Measurements from ENCODE around the gene PATL2.

Gene PATL2

DNA sequence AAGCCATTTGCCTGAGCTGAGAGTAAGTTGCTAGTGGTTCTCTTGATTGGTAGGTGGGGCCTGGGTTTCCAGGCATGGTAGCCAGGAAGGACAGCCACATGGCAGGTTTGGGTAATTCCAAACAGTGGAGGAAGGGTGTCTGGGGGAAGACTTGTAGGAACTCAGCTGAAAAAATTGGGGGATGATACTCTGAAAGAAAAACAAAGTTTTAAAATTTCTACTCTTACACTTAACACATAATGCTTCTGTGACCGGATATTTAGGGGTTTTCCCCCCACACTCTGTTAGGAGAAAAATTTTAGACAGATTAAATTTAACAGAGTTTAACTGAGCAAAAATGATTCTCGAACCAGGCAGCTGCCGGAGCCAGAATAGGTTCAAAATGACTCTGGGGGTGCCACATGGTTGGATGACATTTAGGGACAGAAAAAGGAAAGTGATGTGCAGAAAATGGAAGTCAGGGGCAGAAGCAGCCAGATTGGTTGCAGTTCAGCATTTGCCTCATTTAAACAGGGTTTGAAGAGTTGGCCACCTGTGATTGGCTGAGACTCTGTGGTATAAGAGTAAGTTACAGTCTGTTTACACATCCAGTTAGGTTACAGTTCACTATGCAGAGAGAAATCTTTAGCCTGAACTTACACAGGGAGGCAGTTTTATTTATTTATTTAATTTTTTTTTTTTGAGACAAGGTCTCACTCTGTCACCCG lies 8.3 kb upstream of the PATL2 start:
- H3K27ac ChIP-seq: no peak overlapping the region
- H3K36me3 ChIP-seq: peaks cover 23% of the 10 kb centered on the region
- TF ChIP-seq, protein P1, sequence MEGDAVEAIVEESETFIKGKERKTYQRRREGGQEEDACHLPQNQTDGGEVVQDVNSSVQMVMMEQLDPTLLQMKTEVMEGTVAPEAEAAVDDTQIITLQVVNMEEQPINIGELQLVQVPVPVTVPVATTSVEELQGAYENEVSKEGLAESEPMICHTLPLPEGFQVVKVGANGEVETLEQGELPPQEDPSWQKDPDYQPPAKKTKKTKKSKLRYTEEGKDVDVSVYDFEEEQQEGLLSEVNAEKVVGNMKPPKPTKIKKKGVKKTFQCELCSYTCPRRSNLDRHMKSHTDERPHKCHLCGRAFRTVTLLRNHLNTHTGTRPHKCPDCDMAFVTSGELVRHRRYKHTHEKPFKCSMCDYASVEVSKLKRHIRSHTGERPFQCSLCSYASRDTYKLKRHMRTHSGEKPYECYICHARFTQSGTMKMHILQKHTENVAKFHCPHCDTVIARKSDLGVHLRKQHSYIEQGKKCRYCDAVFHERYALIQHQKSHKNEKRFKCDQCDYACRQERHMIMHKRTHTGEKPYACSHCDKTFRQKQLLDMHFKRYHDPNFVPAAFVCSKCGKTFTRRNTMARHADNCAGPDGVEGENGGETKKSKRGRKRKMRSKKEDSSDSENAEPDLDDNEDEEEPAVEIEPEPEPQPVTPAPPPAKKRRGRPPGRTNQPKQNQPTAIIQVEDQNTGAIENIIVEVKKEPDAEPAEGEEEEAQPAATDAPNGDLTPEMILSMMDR (IDR thresholded peaks at IDR 0.05; ENCODE audit: low read depth, low read length): no peak
- H3K9me3 ChIP-seq (ENCODE audit: severe bottlenecking): no peaks in the 10 kb centered on the region
- H3K4me3 ChIP-seq (ENCODE audit: low read depth, low read length): no peak overlapping the region
- no peaks in the 10 kb centered on the region for H3K27me3 ChIP-seq (ENCODE audit: insufficient read depth, low read depth, severe bottlenecking)
- DNase-seq: no peak

DNA sequence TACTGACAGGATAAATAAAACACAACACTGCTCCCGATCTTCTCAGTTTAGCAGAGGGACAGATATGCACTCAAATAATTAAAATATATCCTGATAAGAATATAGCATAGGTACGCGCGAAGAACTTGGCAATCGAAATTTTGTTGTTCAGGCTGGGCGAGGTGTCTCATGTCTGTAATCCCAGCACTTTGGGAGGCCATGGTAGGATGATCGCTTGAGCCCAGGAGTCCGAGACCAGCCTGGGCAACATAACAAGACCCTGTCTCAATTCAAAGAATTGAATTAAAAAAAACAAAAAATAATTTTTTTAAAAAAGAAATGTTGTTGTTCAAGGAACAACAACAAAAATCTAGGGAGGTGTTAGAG lies 7.8 kb upstream of the PATL2 start:
- H3K36me3 ChIP-seq: peaks cover 23% of the 10 kb centered on the region
- TF ChIP-seq, protein P1 (IDR thresholded peaks at IDR 0.05; ENCODE audit: low read depth, low read length): no peak
- no peaks in the 10 kb centered on the region for H3K27me3 ChIP-seq (ENCODE audit: insufficient read depth, low read depth, severe bottlenecking)
- no peak overlapping the region for H3K27ac ChIP-seq
- H3K9me3 ChIP-seq (ENCODE audit: severe bottlenecking): no peaks in the 10 kb centered on the region
- DNase-seq: no peak
- H3K4me3 ChIP-seq (ENCODE audit: low read depth, low read length): no peak overlapping the region

DNA sequence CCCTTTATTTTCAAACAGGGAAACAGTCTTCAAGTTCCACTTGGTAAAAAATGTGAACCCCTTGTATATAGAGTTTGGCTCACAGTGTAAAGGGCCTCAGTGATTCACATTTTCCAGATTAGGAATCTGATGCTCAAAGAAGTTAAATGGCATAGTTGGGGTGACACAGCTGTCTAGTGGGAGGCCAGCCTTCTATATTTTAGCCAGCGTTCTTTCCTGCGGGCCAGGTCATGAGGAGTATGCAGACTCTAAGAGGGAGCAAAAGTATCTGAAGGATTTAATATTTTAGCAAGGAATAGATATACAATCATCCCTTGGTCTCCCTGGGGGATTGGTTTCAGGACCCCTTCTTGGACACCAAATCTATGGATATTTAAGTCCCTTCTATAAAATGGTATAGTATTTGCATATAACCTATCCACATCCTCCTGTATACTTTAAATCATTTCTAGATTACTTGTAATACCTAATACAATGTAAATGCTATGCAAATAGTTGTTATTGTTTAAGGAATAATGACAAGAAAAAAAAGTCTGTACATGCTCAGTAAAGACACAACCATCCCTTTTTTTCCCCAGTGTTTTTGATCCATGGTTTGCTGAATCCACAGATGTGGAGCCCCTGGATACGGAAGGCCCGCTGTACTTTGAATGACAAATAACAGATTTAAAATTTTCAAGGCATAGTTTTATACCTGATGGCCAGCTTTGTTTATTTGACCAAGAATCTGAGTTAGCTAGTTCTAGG lies 7.2 kb upstream of the PATL2 start:
- Histone ChIP-seq H3K27ac (no peak overlapping the region), H3K36me3 (peaks cover 23% of the 10 kb centered on the region), H3K27me3 (ENCODE audit: insufficient read depth, low read depth, severe bottlenecking) (no peaks in the 10 kb centered on the region), H3K9me3 (ENCODE audit: severe bottlenecking) (no peaks in the 10 kb centered on the region), H3K4me3 (ENCODE audit: low read depth, low read length) (no peak overlapping the region)
- no peak for DNase-seq
- TF ChIP-seq, protein P1 (IDR thresholded peaks at IDR 0.05; ENCODE audit: low read depth, low read length): no peak

DNA sequence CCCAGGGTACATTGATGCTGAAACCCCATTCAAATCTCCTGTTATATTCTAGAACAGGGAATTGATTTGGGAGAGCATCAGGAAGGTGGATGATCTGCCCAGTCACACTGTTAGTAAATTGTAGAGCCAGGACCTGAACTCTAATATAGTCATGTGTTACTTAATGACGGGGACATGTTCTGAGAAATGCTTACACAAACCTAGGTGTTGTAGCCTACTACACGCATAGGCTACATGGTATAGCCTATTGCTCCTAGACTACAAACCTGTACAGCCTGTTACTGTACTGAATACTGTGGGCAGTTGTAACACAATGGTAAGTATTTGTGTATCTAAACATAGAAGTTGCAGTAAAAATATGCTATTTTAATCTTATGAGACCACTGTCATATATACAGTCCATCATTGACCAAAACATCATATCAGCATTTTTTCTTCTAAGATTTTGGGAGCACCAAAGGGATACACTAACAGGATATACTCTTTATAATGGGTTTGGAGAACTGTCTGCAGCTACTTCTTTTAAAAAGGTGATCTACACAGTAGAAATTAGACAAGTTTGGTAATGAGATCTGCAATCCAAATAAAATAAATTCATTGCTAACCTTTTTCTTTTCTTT lies 6.0 kb upstream of the PATL2 start:
- H3K36me3 ChIP-seq: peaks cover 23% of the 10 kb centered on the region

DNA sequence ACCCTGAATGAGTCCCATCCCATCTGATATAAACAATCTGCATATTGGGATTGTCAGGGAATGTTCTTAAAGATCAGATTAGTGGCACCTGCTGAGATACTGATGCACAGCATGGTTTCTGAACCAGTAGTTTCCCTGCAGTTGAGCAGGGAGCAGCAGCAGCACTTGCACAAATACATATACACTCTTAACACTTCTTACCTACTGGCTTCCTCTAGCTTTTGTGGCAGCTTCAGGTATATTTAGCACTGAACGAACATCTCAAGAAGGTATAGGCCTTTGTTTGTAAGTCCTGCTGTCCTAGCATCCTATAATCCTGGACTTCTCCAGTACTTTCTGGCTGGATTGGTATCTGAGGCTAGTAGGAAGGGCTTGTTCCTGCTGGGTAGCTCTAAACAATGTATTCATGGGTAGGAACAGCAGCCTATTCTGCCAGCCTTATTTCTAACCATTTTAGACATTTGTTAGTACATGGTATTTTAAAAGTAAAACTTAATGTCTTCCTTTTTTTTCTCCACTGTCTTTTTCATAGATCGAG lies 4.7 kb upstream of the PATL2 start:
- Histone ChIP-seq H3K9me3 (ENCODE audit: severe bottlenecking) (no peaks in the 10 kb centered on the region), H3K27ac (no peak overlapping the region), H3K36me3 (peaks cover 23% of the 10 kb centered on the region), H3K4me3 (ENCODE audit: low read depth, low read length) (no peak overlapping the region), H3K27me3 (ENCODE audit: insufficient read depth, low read depth, severe bottlenecking) (no peaks in the 10 kb centered on the region)
- DNase-seq: no peak
- TF ChIP-seq, protein P1 (IDR thresholded peaks at IDR 0.05; ENCODE audit: low read depth, low read length): no peak

More for the DNA sequence above, 6.0 kb upstream of the PATL2 start:
- Histone ChIP-seq H3K27ac (no peak overlapping the region), H3K9me3 (ENCODE audit: severe bottlenecking) (no peaks in the 10 kb centered on the region), H3K27me3 (ENCODE audit: insufficient read depth, low read depth, severe bottlenecking) (no peaks in the 10 kb centered on the region), H3K4me3 (ENCODE audit: low read depth, low read length) (no peak overlapping the region)
- no peak for DNase-seq
- TF ChIP-seq, protein P1 (IDR thresholded peaks at IDR 0.05; ENCODE audit: low read depth, low read length): no peak
